Loucy (cell line): ENCODE data around the gene TIMM50.

Experiments
- CTCF ChIP-seq: fragments of 200-600 bp; sonication (generic); conservative IDR thresholded peaks from 2 replicates; pipeline ENCODE4 v1.5.1; 2014; ENCODE audit warnings: mild to moderate bottlenecking, antibody characterized with exemption, low read length
- EZH2phosphoT487 ChIP-seq: fragments of 200-600 bp; IDR thresholded peaks from 2 replicates; pipeline ENCODE4 v1.6.1; 2018; ENCODE audit warnings: antibody characterized with exemption, mild to moderate bottlenecking, moderate library complexity, borderline replicate concordance

GRCh38 chr19:39469567-39469966 is 11.1 kb upstream of the TIMM50 start:
- TF ChIP-seq CTCF = no peak
- no peak for TF ChIP-seq EZH2phosphoT487
